Retina (tissue), 1 donor: ENCODE results near the gene FAM221B.
A peak's percentile ranks its signal among the peaks of the same experiment; 100 is the strongest.

Source experiments
- DNase-seq: peaks from one replicate; pipeline ENCODE4 v3.0.0-alpha.2; 2016

FAM221B gene

DNA sequence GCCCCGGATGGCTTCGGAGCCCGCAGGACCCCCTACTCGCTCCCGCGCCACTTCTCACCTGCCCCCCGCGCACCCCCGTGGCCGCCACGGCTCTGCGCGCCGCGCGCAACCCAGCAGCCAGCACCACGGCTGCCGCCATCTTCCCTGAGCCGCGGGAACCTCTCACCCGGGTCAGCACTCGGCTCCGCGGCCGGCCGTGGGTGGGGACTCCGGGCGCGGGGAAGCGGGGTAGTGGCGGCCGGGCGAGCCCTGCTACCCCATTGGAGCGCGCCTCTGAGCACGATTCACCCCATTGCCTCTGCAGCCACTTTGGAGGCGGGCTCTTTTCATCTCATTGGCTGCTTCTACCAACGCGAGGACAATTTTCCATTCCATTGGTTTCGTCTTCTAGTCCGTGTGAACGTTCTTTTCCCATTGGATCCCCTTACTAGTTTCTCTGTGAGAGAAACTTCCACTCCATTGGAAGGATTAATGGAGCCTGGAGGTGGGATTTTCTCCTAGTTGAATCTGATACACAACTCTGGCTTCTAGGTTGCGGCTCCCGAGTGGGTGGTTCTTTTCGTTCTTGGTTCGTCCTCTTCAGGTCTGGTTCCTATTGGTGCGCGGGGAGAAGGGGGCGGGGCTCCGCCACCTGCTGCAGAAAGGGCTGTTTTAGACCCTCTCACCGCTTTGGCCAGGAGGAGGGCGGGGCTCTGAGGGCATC, 13.5 kb downstream of the FAM221B start, which contains the start of gene HINT2:
HINT2 (minus strand) TSS at position 202 of the 703 bp plus-strand sequence; CDS start at position 139, 63 bp downstream.
- peak; percentile 98 for DNase-seq

DNA sequence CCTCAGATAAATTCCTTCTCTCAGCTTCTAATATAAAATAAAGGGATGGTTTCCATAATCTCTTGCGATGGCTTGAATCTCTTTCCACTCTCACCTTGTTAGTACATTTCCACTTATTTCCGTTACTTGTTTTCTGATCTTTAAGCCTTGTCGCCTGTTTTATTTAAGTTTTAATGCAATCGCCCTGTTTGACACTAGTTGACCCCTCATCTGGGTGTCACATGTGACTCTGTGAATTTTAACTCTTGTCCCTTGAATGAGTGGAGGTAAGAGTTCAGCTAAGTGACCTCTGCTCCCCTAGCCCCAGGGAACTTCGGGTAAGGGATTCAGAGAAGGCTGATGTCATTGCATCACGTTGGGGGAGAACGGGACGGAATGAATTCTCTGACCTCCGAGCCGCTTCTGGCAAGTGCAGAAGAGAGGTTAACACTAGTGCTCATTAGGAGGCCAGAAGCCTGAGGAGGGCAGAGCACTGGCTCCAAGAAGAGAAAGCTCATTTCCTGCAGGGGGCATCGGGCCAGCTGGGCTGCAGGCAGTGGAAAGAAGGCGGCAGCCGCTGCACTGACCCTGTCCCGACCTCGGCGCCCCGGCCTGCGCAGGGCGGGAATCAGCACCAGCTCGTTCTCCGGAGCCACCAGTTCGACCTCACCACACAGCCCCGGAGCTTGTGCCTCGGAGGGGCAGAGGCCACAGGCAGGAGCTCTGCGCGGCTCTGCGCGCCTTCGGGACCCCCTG, 14.3 kb downstream of the FAM221B start:
- peak; percentile 90 for DNase-seq

DNA sequence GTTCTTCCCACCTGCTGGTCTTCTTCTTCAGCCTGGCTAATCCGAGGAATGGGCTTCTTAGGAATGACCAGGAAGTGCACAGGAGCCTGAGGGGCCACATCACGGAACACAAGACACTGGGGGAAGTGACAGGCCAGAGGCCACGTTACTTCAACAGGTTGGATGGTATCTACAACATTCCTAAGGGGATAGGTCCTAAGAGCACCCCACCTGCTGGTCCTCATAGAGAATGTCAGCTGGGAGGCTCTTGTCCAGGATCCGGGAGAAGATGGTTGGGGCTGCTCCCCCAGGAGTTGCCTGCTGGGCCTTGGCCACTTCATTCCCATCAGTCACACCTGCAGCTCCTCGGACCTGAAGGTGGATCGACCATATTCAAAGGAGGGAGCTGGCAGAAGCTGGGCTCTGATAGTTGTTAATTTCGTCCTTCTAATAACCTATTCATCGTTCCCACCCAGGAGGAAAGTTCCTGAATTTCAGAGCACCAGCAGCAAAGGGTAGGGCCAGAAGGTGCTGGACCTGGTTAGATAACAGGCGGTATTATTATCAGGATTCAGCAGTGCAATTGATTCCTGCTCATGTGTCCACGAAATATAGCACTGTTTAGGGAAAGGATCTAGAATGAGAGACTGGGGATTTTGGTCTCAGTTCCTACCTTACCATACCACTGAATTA, 15.0 kb downstream of the FAM221B start:
- no peak for DNase-seq

DNA sequence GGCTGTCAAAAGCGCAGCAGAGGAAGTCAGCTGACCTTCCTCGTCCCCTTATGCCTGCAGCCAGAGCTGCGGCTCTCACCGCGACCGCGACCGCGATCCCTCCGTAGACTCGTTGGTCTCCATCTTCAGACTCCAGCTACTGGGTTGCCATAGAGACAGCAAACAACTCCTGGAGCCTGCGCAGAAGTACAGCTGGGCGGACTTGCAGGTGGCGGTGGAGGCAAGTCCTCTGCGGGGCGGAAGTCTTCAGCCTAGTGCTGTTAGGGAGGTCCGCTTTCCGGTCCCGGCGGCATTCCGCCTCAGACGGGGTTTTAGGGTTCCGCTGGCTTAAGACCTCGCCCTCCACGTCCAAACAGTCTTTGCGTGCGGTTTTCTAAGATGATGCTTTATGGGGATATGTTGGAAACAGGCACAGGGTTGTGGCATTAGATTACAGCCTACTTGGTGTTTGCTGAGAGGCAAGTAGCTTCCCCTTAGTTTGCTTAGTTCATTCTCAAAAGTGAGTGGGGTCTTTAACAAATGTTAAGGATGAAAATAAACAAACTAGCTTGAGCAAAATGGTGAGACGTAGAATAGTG, 16.4 kb downstream of the FAM221B start, which contains the start of gene SPAG8:
SPAG8 (minus strand) TSS at position 238 of the 578 bp plus-strand sequence; CDS start at position 123, 115 bp downstream.
- DNase-seq: peak; percentile 91

DNA sequence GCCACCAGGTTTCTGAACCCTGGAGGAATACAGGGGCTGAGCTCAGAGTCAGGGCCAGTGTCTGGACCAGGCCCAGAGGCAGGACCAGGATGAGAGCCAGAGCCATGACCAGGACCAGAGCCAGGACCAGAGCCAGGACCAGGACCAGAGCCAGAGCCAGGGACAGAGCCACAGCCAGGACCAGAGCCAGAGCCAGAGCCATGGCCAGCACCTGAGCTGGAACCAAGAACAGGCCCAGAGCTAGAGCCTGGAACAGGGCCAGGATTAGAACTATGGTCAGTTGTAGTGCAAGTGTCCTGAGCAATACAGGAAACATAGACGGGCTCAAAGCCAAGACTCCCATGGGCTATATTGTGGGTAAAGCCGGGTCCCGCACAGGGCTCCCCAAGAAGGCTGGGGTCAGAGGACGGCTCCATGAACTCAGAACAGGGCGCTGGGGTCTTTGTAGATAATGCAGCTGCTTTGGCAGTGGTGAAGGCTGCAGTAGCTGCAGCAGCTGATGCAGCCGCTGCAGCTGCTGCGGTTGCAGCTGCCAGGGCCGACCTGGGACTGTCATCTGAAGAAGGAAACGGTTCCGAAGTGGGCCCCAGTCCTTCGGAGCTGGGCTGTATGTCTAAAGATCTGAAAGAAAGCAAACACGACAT, 17.0 kb downstream of the FAM221B start:
- no peak for DNase-seq

DNA sequence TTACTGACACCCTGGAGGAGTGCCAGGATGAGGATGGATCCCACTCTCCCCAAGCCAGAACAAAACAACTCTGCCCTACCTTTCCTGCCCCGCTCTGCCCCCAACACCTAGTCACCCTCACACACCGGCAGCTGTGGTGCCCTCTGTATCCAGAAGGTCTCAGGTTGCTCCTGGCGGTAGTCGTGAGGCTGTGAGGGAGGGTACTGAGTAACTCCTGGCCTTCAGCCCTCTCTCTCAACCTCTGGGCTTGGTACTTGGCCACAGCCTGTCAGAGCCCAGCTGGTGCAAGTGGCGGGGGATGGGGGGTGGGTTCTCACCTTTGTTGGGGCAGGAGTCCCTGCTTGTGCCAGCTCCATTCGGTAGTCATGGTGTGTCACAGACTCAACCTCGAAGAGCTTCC, 18.4 kb downstream of the FAM221B start:
- DNase-seq: no peak

DNA sequence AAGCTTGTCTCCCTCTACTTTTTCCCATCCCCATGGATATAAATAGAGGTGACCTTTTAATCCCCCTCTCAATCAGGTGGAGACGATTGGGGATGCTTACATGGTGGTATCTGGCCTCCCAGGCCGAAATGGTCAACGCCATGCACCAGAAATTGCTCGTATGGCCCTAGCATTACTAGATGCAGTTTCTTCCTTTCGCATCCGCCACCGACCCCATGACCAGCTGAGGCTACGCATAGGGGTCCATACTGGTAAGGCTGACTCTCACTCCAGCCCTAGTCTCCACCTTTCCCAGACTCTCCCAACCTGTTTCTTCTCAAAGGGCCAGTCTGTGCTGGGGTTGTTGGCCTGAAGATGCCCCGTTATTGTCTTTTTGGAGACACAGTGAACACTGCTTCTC, 20.1 kb downstream of the FAM221B start:
- no peak for DNase-seq

DNA sequence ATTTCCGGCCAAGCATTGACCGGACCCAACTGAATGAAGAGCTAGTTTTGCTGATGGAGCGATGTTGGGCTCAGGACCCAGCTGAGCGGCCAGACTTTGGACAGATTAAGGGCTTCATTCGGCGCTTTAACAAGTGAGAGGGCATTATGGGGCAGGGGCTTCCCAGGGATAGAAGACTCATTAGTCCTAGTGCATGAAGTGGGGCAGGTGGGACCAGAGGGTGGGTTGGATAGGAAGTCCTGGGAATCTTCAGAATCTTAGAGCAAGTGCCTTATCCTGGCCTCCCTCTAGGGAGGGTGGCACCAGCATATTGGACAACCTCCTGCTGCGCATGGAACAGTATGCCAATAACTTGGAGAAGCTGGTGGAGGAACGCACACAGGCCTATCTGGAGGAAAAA, 22.4 kb downstream of the FAM221B start:
- DNase-seq: no peak

DNA sequence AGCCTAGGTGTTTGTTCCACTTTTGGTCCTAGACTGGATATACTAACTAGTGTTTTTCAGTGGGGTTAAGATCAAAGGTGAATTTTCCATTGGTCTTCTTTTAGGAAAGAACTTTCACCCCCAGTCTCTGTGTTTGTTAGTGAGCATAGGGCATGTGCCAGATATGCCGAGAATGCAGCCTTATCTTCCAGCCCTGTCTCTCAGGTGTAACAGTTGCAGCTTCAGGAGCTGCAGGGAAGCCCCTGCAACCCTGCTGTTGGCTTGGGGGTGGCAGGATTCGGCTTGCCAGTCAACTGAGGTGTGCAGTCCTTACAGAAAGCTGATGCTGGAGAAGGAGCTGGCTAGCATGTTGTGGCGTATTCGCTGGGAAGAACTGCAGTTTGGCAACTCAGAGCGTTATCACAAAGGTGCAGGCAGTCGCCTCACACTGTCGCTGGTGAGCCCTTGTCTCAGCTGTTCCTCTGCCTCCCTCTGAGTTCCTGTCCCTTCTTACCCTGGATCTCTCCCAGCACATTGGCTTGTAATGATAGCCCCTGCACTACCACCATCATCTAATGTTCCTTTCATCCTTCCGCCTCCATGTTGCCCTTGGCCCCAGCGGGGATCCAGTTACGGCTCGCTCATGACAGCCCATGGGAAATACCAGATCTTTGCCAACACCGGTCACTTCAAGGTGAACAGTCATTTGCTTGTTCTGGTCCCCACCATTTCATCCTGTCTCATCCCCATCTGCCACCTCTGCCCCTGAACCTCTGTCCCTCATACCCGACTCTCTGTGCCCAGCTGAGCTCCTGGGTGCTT, 27.0 kb downstream of the FAM221B start:
- DNase-seq: no peak

DNA sequence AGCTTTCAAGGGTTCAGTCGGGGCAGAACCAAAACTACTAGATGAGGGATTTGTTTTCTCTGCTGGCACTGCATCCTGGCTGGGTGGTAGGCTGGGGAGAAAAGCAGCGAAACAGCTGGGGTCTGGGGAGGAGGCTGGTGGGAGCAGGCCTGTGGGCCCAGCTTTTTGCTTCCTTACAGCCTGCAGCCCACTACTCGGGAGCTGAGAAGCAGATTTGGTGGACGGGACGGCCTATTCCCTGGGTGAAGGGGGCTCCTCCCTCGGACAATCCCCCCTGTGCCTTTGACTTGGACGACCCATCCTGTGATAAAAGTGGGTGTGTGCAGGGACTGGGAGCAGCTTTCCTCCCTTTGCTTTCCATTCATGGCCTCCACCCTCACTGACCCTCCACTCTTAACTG, 28.0 kb downstream of the FAM221B start:
- no peak for DNase-seq

DNA sequence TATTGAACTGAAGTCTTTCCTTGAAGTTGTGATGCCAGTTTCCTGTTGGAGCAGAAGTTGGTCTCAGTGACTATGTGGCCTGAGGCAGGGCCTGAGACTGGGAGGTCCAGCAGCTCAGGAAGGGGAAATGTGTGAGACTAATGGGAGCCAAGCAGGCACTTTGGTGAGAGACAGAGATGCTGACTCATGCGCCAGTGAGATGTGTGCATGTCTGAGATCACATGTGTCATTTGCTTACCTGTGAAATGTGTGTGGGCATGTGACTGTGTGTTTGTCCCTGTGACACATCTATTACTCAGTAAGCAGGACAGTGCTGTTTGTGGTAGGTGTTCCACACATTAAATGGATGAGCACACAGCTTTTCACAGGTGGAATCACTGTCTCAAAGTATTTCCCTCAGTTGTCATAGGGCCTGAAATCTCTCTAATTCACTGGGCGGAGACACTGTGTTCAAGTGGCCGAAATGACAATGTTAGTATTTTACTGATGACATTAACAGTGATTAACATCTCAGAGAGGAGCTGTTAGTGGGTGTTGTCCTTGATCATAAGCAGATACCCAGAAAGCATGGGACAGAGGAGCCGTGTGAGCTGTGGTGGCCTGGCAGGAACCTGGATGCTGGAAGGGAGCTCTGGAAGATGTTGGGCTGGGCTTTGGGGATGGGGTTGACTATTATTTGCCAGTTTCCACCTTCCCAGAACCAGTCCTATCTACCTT, 29.7 kb downstream of the FAM221B start:
- DNase-seq: no peak

DNA sequence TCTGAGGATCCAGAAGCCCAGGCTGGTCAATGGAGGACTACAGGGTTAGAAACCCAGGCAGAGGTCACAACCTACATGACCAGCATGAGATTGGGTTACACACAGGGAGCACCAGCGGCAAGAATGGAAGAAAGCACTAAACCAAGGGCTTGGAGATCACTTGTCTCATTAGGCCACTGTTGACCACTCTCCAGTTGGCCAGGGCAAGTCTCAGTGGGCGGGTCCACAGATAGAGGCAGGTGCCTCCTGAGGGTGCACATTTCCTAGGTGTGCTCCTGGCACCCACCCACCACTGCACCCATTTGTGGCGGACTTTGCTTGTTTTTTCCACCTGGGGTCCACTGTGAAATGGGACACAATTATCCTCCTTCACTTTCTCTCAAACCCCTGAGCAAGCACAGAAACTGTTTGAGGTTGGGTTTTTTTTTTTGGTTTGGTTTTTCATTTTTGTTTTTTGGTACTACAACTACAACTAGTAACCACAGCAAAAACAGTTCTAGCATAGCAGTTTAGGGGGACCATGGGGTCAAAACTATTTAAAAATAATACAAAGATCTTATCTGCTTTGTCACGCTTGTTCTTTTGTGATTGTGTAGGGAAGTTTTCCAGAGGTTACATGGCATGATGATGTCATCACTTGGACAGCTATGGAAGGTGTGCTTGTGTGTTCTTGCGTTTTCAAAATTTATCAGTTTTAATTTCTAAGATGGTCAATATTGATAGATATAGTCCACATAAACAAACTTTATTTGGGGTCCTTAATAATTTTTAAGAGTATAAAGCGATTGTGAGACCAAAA, 31.0 kb downstream of the FAM221B start:
- DNase-seq: no peak

DNA sequence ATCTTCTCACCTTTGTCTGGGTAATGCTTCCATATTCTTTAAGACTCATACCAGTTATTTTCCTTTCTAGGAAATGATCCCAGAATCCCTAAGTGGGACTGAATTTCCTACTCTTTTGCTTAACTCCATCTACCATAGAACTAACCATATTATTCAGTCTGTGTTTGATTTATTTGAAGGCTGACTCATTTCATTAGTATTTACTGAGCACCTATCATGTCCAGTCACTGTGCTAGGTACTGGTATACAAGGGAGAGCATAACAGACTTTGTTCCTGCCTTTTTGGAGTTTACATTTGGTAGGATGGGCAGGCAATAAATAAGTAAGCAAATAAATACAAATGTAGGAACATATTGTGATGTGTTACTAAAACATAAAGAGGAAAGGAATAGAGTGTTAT, 32.8 kb downstream of the FAM221B start:
- no peak for DNase-seq

DNA sequence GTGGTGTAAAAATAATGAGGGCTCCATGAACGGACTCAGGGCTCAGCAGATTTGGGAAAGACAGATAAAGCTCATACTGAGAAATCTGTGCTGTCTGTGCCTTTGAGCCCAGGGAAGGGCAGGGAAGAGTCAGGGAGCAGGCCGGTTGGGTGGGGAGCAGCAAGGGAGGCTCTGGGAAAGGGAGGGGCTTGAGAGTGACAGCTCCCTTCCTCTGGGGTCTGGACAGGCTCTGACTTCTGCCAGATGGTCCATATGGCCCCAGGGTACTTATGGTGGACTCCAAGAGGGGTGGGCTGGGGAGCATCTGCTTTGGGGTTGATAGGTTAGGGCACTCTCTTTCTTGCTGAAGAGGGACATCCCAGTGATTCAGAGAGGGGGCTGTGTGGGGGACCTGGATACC, 35.1 kb downstream of the FAM221B start:
- DNase-seq: peak; percentile 43

DNA sequence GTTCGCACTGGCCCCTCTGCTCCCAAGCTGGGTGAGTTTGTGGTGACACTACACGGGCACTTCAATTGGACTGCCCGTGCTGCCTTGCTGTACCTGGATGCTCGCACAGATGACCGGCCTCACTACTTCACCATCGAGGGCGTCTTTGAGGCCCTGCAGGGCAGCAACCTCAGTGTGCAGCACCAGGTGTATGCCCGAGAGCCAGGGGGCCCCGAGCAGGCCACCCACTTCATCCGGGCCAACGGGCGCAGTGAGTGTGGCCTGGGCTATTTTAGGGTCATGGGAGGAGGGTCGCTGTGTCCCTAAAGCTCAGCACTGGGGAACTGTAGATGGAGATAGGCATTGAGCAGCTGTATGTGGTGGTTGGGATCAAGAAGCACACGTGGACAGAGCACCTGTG, 35.7 kb downstream of the FAM221B start:
- DNase-seq: no peak

DNA sequence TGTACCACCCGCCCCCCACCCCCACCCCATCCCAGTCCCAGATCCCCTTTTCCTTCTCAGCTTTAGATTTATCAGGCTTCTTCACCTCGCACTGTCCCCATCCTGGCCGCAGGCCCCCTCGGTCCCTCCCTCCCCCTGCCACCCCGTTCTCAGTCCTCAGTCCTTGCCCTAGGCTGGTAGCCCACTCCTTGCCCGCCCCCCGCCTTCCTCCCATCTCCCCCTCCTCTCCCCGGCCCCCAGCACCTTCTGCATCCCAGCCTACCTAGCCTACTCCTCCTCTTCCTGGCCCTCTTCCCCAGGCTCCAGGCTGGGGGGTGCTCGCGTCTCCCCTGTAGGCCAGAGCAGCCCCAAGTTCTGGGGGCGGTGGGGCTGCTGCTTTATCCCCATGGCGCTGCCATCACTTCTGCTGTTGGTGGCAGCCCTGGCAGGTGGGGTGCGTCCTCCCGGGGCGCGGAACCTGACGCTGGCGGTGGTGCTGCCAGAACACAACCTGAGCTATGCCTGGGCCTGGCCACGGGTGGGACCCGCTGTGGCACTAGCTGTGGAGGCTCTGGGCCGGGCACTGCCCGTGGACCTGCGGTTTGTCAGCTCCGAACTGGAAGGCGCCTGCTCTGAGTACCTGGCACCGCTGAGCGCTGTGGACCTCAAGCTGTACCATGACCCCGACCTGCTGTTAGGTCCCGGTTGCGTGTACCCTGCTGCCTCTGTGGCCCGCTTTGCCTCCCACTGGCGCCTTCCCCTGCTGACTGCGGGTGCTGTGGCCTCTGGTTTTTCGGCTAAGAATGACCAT, 36.3 kb downstream of the FAM221B start:
- DNase-seq: peak; percentile 21

DNA sequence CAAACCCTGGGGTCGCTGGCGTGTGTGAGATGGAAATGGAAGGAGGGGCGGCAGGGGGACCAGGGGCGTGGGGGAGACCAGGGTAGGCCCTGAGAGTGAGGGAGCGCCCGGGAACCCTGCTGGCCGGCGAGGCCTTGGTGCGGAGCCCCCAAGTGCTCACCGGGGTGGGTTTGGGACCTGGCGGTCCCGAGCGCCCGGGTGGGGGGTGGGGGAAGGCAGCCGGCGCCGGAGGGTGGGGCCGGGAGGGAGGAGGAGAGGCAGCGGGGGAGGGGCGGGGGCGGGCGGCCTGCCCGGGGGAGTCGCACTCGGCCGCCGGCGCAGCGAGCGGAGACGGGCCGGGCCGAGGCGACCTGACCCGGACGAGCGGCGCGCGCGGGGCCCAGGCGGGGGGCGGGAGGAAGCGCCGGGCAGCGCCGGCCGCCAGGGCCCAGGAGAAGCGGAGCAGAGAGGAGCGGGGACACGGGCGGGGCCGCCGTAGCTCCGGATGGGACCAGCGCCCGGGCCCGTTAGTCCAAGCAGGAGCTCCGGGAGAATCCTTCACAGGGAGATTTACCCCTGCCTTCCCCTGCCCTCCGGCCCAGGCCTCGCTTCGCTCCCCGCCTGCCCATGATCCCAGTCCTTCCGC, 37.1 kb downstream of the FAM221B start, which contains the start of gene NPR2:
NPR2 (plus strand) TSS at position 295 of the 625 bp plus-strand sequence. CDS start 818 bp downstream, outside the sequence.
- DNase-seq: peak; percentile 62

DNA sequence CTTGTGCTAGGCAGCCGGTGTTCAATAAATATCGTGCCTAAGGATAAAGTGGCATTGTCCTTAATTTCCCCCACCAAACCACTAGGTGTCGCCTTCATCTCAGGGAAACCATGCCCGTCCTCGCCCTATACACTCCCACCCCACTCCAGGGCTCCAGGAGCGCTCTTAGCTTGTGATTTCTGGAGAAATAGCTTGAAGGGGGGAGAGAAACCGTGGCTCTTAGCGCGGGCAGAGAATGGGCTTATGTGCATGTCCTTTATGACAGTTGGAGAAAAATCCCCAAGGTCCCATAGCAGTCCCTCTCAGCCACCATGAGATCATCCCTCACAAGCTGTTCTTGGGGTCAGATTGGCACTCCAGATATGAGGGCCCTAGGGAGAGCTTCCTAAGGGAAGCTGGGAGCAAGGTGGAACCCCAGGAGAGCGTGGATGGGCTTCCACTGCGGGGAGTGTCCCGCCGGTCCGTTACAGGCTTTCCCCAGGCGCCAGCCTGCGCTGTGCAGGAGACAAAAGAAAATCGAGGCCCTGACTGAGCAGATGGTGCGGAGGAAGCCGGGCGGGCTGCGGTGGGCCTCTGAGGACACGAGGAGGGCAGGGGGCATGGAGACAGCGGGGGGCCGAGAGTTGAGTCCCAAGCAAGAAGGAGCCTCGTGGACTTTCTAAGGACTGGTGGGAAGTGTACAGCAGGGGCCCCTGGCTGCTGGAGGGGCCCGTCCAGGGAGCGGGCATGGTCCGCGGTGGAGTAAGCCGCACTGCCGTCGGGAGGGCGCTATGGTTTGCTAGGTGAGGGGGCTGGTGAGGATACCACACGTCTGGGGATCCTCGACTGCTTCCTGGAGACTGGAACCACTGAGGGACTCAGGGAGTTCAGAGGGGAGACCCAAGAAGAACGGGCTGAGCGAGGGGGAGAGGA, 37.9 kb downstream of the FAM221B start:
- DNase-seq: peak; percentile 90
